Activated naive CD8-positive, alpha-beta T cell treated with anti-CD3 and anti-CD28 coated beads, Interleukin-2, amount 10 ng/mL, durations not matched to agents 7 days and 5 days (primary cell): Measurements from ENCODE around the gene RAPGEF2. TPM values are rescaled to one million over a fixed set of nuclear protein-coding genes. Genes with fewer than 3 reads are reported as not detected.
"Not testable (repeated sequence)": the region's sequence is repeated elsewhere in the genome, so short reads cannot be mapped to it uniquely, and the experiment has no call there.

Experiments
- ATAC-seq: fragments of 150-1000 bp; cut with Tn5 transposase; one replicate; pipeline ENCODE4 v1.10.0; 2021; ENCODE audit warnings: low read depth, moderate library complexity
- POLR2A ChIA-PET: fragments of 350-600 bp; sonication (Branson Sonifier 250); formaldehyde crosslinking; loops from one replicate; lab custom pipeline; 2021; ENCODE audit warnings: antibody characterized with exemption; lab: Charles Lee
- DNase-seq: peaks from one replicate; pipeline ENCODE4 v3.0.0; 2021
- H3K27ac Mint-ChIP-seq: one replicate; pipeline ENCODE4 v1.8.0; 2022; ENCODE audit warnings: mild to moderate bottlenecking, mixed read lengths
- H3K27me3 Mint-ChIP-seq: one replicate; pipeline ENCODE4 v1.8.0; 2022; ENCODE audit warnings: mild to moderate bottlenecking, moderate library complexity, mixed read lengths
- H3K36me3 Mint-ChIP-seq: one replicate; pipeline ENCODE4 v1.8.0; 2021; ENCODE audit warnings: mild to moderate bottlenecking, mixed read lengths
- H3K4me1 Mint-ChIP-seq: one replicate; pipeline ENCODE4 v1.8.0; 2021; ENCODE audit warnings: mixed read lengths
- H3K4me3 Mint-ChIP-seq: one replicate; pipeline ENCODE4 v1.8.0; 2022; ENCODE audit warnings: mild to moderate bottlenecking, moderate library complexity, mixed read lengths
- H3K9me3 Mint-ChIP-seq: one replicate; pipeline ENCODE4 v1.8.0; 2021; ENCODE audit warnings: mixed read lengths
- total RNA-seq, 2 experiments: library from RNA; stranded (reverse); gene quantifications; one replicate each; pipeline ENCODE4 v1.2.3, GENCODE V29; 2021

The RAPGEF2 gene
- total RNA-seq, 2 experiments from 2014 or later: 23.2 to 24.1 TPM

- H3K4me1 Mint-ChIP-seq: no peaks in the 10 kb centered on the region
- H3K36me3 Mint-ChIP-seq: no peaks in the 10 kb centered on the region
- no peaks in the 10 kb centered on the region for H3K27me3 Mint-ChIP-seq
- H3K4me3 Mint-ChIP-seq: no peak overlapping the region
- H3K27ac Mint-ChIP-seq: no peak overlapping the region
- no peak for DNase-seq
- POLR2A ChIA-PET: interaction anchor here (0.7 kb wide), 1 partner anchor 31 kb away, joined by 4 read pairs; no protein-coding TSS in a partner anchor
- H3K9me3 Mint-ChIP-seq: no peaks in the 10 kb centered on the region
- ATAC-seq: no peak
Observed at GRCh38 chr4:159148441-159148840, 45.6 kb downstream of the RAPGEF2 start.

- peaks cover 6% of the 10 kb centered on the region for H3K27me3 Mint-ChIP-seq
- H3K27ac Mint-ChIP-seq: no peak overlapping the region
- no peaks in the 10 kb centered on the region for H3K9me3 Mint-ChIP-seq
- H3K36me3 Mint-ChIP-seq: no peaks in the 10 kb centered on the region
- no peaks in the 10 kb centered on the region for H3K4me1 Mint-ChIP-seq
- no peak for ATAC-seq
- H3K4me3 Mint-ChIP-seq: no peak overlapping the region
- no peak for DNase-seq
- POLR2A ChIA-PET: no interaction called here
Observed at GRCh38 chr4:159149666-159150065, 46.8 kb downstream of the RAPGEF2 start.

GRCh38 chr4:159150396-159150795 is 47.5 kb downstream of the RAPGEF2 start:
- ATAC-seq: no peak
- Mint-ChIP-seq H3K4me3 (no peak overlapping the region), H3K4me1 (no peaks in the 10 kb centered on the region), H3K27ac (no peak overlapping the region), H3K9me3 (no peaks in the 10 kb centered on the region), H3K27me3 (peaks cover 6% of the 10 kb centered on the region), H3K36me3 (no peaks in the 10 kb centered on the region)
- POLR2A ChIA-PET: interaction anchor here (0.5 kb wide), 1 partner anchor 27 kb away, joined by 3 read pairs; no protein-coding TSS in a partner anchor
- DNase-seq: no peak

- Mint-ChIP-seq H3K4me3 (no peak overlapping the region), H3K9me3 (no peaks in the 10 kb centered on the region), H3K36me3 (no peaks in the 10 kb centered on the region), H3K27ac (no peak overlapping the region), H3K27me3 (peaks cover 6% of the 10 kb centered on the region), H3K4me1 (no peaks in the 10 kb centered on the region)
- no peak for ATAC-seq
- DNase-seq: no peak
- POLR2A ChIA-PET: no interaction called here
Observed at GRCh38 chr4:159150821-159151390, 48.0 kb downstream of the RAPGEF2 start.

GRCh38 chr4:159151689-159152088 is 48.8 kb downstream of the RAPGEF2 start:
- H3K4me1 Mint-ChIP-seq: no peaks in the 10 kb centered on the region
- POLR2A ChIA-PET: no interaction called here
- no peaks in the 10 kb centered on the region for H3K36me3 Mint-ChIP-seq
- DNase-seq: no peak
- H3K27me3 Mint-ChIP-seq: peaks cover 6% of the 10 kb centered on the region
- H3K27ac Mint-ChIP-seq: no peak overlapping the region
- H3K4me3 Mint-ChIP-seq: no peak overlapping the region
- H3K9me3 Mint-ChIP-seq: no peaks in the 10 kb centered on the region
- ATAC-seq: no peak

- POLR2A ChIA-PET: no interaction called here
- DNase-seq (no peak), ATAC-seq (no peak)
- Mint-ChIP-seq H3K4me1 (no peaks in the 10 kb centered on the region), H3K4me3 (no peak overlapping the region), H3K27ac (no peak overlapping the region), H3K36me3 (no peaks in the 10 kb centered on the region), H3K27me3 (peaks cover 6% of the 10 kb centered on the region), H3K9me3 (no peaks in the 10 kb centered on the region)
Observed at GRCh38 chr4:159152181-159152580, 49.3 kb downstream of the RAPGEF2 start.

- H3K36me3 Mint-ChIP-seq: no peaks in the 10 kb centered on the region
- no peaks in the 10 kb centered on the region for H3K4me1 Mint-ChIP-seq
- DNase-seq (no peak), ATAC-seq (no peak)
- peaks cover 6% of the 10 kb centered on the region for H3K27me3 Mint-ChIP-seq
- no peaks in the 10 kb centered on the region for H3K9me3 Mint-ChIP-seq
- H3K27ac Mint-ChIP-seq: no peak overlapping the region
- POLR2A ChIA-PET: no interaction called here
- no peak overlapping the region for H3K4me3 Mint-ChIP-seq
Observed at GRCh38 chr4:159153669-159154068, 50.8 kb downstream of the RAPGEF2 start.

- ATAC-seq: no peak
- POLR2A ChIA-PET: no interaction called here
- Mint-ChIP-seq H3K27ac (no peak overlapping the region), H3K27me3 (peaks cover 6% of the 10 kb centered on the region), H3K4me1 (peaks cover 2% of the 10 kb centered on the region), H3K36me3 (no peaks in the 10 kb centered on the region), H3K9me3 (no peaks in the 10 kb centered on the region), H3K4me3 (no peak overlapping the region)
- DNase-seq: no peak
Observed at GRCh38 chr4:159155119-159155518, 52.2 kb downstream of the RAPGEF2 start.

GRCh38 chr4:159158083-159158617 is 55.3 kb downstream of the RAPGEF2 start:
- ATAC-seq: no peak
- no peaks in the 10 kb centered on the region for H3K36me3 Mint-ChIP-seq

GRCh38 chr4:159158985-159159384 is 56.1 kb downstream of the RAPGEF2 start:
- Mint-ChIP-seq H3K27ac (no peak overlapping the region), H3K9me3 (no peaks in the 10 kb centered on the region), H3K36me3 (no peaks in the 10 kb centered on the region), H3K4me3 (no peak overlapping the region), H3K27me3 (peaks cover under 1% of the 10 kb centered on the region), H3K4me1 (peaks cover 2% of the 10 kb centered on the region)
- DNase-seq (no peak), ATAC-seq (no peak)
- POLR2A ChIA-PET: no interaction called here

More at GRCh38 chr4:159158083-159158617, 55.3 kb downstream of the RAPGEF2 start:
- DNase-seq: no peak
- Mint-ChIP-seq H3K27me3 (peaks cover 6% of the 10 kb centered on the region), H3K9me3 (no peaks in the 10 kb centered on the region), H3K4me3 (no peak overlapping the region), H3K27ac (no peak overlapping the region), H3K4me1 (peaks cover 2% of the 10 kb centered on the region)
- POLR2A ChIA-PET: no interaction called here

- ATAC-seq: no peak
- no peak for DNase-seq
- Mint-ChIP-seq H3K27ac (no peak overlapping the region), H3K36me3 (no peaks in the 10 kb centered on the region), H3K9me3 (no peaks in the 10 kb centered on the region), H3K27me3 (no peaks in the 10 kb centered on the region), H3K4me3 (no peak overlapping the region), H3K4me1 (peaks cover 2% of the 10 kb centered on the region)
- POLR2A ChIA-PET: no interaction called here
Observed at GRCh38 chr4:159159611-159160010, 56.7 kb downstream of the RAPGEF2 start.

GRCh38 chr4:159160242-159160641 is 57.4 kb downstream of the RAPGEF2 start:
- Mint-ChIP-seq H3K27me3 (no peaks in the 10 kb centered on the region), H3K4me3 (no peak overlapping the region)

GRCh38 chr4:159161436-159161835 is 58.6 kb downstream of the RAPGEF2 start:
- H3K4me3 Mint-ChIP-seq, POLR2A ChIA-PET, H3K36me3 Mint-ChIP-seq, H3K27ac Mint-ChIP-seq, ATAC-seq, H3K9me3 Mint-ChIP-seq, H3K27me3 Mint-ChIP-seq, H3K4me1 Mint-ChIP-seq, DNase-seq: not testable (repeated sequence)

More at GRCh38 chr4:159160242-159160641, 57.4 kb downstream of the RAPGEF2 start:
- DNase-seq (no peak), ATAC-seq (no peak)
- Mint-ChIP-seq H3K27ac (no peak overlapping the region), H3K9me3 (no peaks in the 10 kb centered on the region), H3K36me3 (no peaks in the 10 kb centered on the region), H3K4me1 (peaks cover 2% of the 10 kb centered on the region)
- POLR2A ChIA-PET: no interaction called here

- no peak overlapping the region for H3K27ac Mint-ChIP-seq
- H3K36me3 Mint-ChIP-seq: peaks cover 1% of the 10 kb centered on the region
- no peaks in the 10 kb centered on the region for H3K9me3 Mint-ChIP-seq
- H3K4me3 Mint-ChIP-seq: no peak overlapping the region
- H3K27me3 Mint-ChIP-seq: no peaks in the 10 kb centered on the region
- POLR2A ChIA-PET: no interaction called here
- ATAC-seq (no peak), DNase-seq (no peak)
- H3K4me1 Mint-ChIP-seq: peaks cover 11% of the 10 kb centered on the region
Observed at GRCh38 chr4:159162576-159162975, 59.7 kb downstream of the RAPGEF2 start.
